Measurements from ENCODE around the gene TBC1D19.

The TBC1D19 gene

DNA sequence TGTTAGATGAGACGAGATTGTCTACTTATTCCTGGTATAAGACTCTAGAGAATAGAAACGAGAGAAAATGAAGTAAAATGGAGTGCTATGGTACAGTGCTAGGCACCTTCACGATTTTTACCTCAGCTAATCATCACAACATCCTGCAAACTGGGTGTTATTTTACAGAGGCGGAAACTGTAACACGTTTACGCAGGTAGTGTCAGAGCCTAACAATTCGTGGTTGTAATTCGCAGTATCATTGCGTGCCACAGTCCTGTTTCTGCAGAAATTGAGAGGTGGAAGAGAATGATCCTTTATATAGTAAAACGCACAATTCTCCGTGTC lies 383 bp upstream of the TBC1D19 start:
- TF ChIP-seq GABPA (IDR thresholded peaks at IDR 0.05; ENCODE audit: low read depth) = no peak
- TF ChIP-seq, protein P1, sequence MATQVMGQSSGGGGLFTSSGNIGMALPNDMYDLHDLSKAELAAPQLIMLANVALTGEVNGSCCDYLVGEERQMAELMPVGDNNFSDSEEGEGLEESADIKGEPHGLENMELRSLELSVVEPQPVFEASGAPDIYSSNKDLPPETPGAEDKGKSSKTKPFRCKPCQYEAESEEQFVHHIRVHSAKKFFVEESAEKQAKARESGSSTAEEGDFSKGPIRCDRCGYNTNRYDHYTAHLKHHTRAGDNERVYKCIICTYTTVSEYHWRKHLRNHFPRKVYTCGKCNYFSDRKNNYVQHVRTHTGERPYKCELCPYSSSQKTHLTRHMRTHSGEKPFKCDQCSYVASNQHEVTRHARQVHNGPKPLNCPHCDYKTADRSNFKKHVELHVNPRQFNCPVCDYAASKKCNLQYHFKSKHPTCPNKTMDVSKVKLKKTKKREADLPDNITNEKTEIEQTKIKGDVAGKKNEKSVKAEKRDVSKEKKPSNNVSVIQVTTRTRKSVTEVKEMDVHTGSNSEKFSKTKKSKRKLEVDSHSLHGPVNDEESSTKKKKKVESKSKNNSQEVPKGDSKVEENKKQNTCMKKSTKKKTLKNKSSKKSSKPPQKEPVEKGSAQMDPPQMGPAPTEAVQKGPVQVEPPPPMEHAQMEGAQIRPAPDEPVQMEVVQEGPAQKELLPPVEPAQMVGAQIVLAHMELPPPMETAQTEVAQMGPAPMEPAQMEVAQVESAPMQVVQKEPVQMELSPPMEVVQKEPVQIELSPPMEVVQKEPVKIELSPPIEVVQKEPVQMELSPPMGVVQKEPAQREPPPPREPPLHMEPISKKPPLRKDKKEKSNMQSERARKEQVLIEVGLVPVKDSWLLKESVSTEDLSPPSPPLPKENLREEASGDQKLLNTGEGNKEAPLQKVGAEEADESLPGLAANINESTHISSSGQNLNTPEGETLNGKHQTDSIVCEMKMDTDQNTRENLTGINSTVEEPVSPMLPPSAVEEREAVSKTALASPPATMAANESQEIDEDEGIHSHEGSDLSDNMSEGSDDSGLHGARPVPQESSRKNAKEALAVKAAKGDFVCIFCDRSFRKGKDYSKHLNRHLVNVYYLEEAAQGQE (IDR thresholded peaks at IDR 0.05; ENCODE audit: insufficient replicate concordance, low read depth) = no peak
- no peak for TF ChIP-seq POLR2AphosphoS5 (IDR thresholded peaks at IDR 0.05; ENCODE audit: low read depth)
- H3K27ac ChIP-seq (replicated peaks) = peak overlapping the region; percentile 67
- no peak for DNase-seq (ENCODE audit: low read depth in 1 of 2, low spot score in 1 of 2)

DNA sequence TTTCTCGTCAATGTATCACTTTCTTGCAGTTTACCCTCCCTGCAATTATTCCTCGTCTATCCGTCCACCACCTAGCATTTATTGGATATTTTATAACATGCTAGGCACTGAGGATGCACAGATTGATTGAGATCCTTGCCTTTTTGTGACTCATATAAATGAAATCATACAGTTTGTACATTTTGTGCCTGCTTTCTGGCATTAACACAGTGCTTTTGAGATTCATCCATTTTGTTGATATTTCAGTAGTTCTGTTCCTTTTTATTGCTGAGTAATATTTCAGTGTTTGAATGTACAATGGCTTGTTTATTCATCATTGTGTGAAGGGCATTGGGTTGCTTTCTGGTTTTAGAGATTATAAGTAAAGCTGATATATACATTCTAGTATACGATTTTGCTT lies 841 bp downstream of the TBC1D19 start:
- TF ChIP-seq, protein P1 (IDR thresholded peaks at IDR 0.05; ENCODE audit: insufficient replicate concordance, low read depth) = no peak
- no peak for TF ChIP-seq GABPA (IDR thresholded peaks at IDR 0.05; ENCODE audit: low read depth)
- no peak for TF ChIP-seq SPI1 (IDR thresholded peaks at IDR 0.05; ENCODE audit: borderline replicate concordance, low read depth)
- no peak for TF ChIP-seq POLR2AphosphoS5 (IDR thresholded peaks at IDR 0.05; ENCODE audit: low read depth)
- TF ChIP-seq, protein P2, sequence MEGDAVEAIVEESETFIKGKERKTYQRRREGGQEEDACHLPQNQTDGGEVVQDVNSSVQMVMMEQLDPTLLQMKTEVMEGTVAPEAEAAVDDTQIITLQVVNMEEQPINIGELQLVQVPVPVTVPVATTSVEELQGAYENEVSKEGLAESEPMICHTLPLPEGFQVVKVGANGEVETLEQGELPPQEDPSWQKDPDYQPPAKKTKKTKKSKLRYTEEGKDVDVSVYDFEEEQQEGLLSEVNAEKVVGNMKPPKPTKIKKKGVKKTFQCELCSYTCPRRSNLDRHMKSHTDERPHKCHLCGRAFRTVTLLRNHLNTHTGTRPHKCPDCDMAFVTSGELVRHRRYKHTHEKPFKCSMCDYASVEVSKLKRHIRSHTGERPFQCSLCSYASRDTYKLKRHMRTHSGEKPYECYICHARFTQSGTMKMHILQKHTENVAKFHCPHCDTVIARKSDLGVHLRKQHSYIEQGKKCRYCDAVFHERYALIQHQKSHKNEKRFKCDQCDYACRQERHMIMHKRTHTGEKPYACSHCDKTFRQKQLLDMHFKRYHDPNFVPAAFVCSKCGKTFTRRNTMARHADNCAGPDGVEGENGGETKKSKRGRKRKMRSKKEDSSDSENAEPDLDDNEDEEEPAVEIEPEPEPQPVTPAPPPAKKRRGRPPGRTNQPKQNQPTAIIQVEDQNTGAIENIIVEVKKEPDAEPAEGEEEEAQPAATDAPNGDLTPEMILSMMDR (IDR thresholded peaks at IDR 0.05; ENCODE audit: insufficient read depth, low read length) = no peak
- H3K27me3 ChIP-seq (ENCODE audit: insufficient read depth, poor library complexity, severe bottlenecking) = no peaks in the 10 kb centered on the region
- no peak for DNase-seq (ENCODE audit: low read depth in 1 of 2, low spot score in 1 of 2)
- H3K27ac ChIP-seq (replicated peaks) = no peak overlapping the region
- peak overlapping the region; percentile 75 for H3K4me3 ChIP-seq (replicated peaks; ENCODE audit: insufficient read depth, low read length)

More for the DNA sequence above, 383 bp upstream of the TBC1D19 start:
- Histone ChIP-seq H3K27me3 (ENCODE audit: insufficient read depth, poor library complexity, severe bottlenecking) (no peaks in the 10 kb centered on the region), H3K4me3 (replicated peaks; ENCODE audit: insufficient read depth, low read length) (peak overlapping the region; percentile 75)

DNA sequence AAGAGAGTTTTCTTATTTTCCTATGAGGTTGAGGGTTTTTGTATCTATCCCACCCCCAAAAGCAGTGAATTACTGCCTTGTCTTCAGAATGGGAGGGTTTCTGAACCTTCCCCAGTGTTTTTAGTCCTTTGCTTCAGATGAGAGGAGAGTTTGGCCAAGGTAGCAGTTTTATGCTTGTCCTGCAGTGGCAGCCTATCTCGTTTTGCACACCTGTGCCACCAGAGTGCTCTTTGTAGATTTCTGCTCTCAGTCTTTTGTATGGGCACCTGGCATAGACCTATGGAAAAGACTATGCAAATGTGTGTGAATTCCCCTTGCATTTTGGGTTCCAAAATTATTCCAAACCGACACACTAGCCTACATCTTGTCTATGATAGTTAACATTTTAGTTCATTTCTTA lies 5.8 kb downstream of the TBC1D19 start:
- TF ChIP-seq SPI1 (IDR thresholded peaks at IDR 0.05; ENCODE audit: borderline replicate concordance, low read depth) (no peak), POLR2AphosphoS5 (IDR thresholded peaks at IDR 0.05; ENCODE audit: low read depth) (no peak), GABPA (IDR thresholded peaks at IDR 0.05; ENCODE audit: low read depth) (no peak)
- TF ChIP-seq, protein P2 (IDR thresholded peaks at IDR 0.05; ENCODE audit: insufficient read depth, low read length) = no peak
- TF ChIP-seq, protein P1 (IDR thresholded peaks at IDR 0.05; ENCODE audit: insufficient replicate concordance, low read depth) = no peak
- no peak overlapping the region for H3K27ac ChIP-seq (replicated peaks)
- H3K4me3 ChIP-seq (replicated peaks; ENCODE audit: insufficient read depth, low read length) = no peak overlapping the region
- H3K27me3 ChIP-seq (ENCODE audit: insufficient read depth, poor library complexity, severe bottlenecking) = no peaks in the 10 kb centered on the region
- DNase-seq (ENCODE audit: low read depth in 1 of 2, low spot score in 1 of 2) = no peak

DNA sequence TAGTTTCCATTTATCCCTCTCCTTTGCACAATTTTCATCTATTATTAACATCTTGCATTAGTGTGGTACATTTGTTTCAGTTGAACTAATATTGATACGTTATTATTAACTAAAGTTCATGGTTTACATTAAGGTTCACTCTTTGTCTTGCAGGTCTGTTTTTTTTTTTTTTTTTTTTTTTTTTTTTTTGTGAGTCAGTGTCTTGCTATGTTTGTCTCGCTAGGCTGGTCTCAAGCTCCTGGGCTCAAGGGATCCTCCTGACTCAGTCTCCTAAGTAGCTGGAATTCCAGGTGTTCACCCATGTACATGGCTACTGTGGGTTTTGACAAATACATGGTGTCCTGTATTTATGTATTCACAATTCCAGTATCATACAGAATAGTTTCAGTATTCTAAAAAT lies 6.8 kb downstream of the TBC1D19 start:
- Histone ChIP-seq H3K27ac (replicated peaks) (no peak overlapping the region), H3K4me3 (replicated peaks; ENCODE audit: insufficient read depth, low read length) (no peak overlapping the region), H3K27me3 (ENCODE audit: insufficient read depth, poor library complexity, severe bottlenecking) (no peaks in the 10 kb centered on the region)
- TF ChIP-seq POLR2AphosphoS5 (IDR thresholded peaks at IDR 0.05; ENCODE audit: low read depth) = no peak
- TF ChIP-seq, protein P1 (IDR thresholded peaks at IDR 0.05; ENCODE audit: insufficient replicate concordance, low read depth) = no peak
- no peak for TF ChIP-seq SPI1 (IDR thresholded peaks at IDR 0.05; ENCODE audit: borderline replicate concordance, low read depth)
- TF ChIP-seq, protein P2 (IDR thresholded peaks at IDR 0.05; ENCODE audit: insufficient read depth, low read length) = no peak
- TF ChIP-seq GABPA (IDR thresholded peaks at IDR 0.05; ENCODE audit: low read depth) = no peak
- no peak for DNase-seq (ENCODE audit: low read depth in 1 of 2, low spot score in 1 of 2)
